ENCODE data around the gene TSTD1. TPM values are rescaled to one million over a fixed set of nuclear protein-coding genes. Genes with fewer than 3 reads are reported as not detected.
"Not testable (repeated sequence)": the region's sequence is repeated elsewhere in the genome, so short reads cannot be mapped to it uniquely, and the experiment has no call there.

Gene TSTD1
- total RNA-seq, 1 donor from 2014 or later, result 49.0 TPM

DNA sequence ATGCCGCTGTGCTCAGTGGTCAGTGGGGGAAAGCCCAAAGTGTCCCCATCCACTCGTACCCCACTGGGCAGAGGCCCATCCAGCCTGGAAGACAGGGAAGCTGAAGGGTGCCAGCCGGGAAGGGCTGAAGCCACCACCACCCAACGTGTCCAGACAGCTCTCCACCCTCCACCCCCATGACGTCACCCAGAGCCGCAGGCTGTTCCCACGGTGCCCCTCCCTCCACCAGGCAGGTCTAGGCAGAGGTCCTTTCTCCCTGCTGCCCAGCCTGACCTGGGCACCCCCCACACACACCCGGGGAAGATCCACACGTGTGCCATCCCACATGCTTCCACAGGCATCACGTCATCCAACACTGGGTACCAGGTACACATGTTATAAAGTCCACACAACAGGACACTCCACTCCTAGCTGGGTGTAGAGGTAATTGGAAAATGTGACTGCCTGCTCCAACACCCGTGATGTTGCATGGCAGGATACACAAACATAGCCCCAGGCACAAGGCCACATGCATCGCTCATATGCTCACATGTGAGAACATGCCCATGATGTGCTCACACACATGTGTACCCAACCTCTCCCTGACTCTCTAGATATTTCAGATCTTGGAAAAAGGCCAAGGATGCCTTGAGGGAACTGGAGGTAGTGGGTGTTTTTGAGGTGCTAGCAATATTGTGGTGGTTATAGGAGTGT, 36.1 kb upstream of the TSTD1 start:
- no peak for DNase-seq (ENCODE audit: low spot score)
- Mint-ChIP-seq H3K4me3 (ENCODE audit: low read depth) (no peak overlapping the region), H3K4me1 (ENCODE audit: low read depth) (peaks cover 17% of the 10 kb centered on the region), H3K9me3 (no peaks in the 10 kb centered on the region), H3K27ac (no peak overlapping the region), H3K36me3 (ENCODE audit: low read depth) (no peaks in the 10 kb centered on the region), H3K27me3 (ENCODE audit: low read depth) (peaks cover 2% of the 10 kb centered on the region)
- intact Hi-C loops (cut with micrococcal nuclease), result loop anchor here (5.0 kb wide), 1 partner anchor 57 kb away; the partner anchor contains the start of gene DEDD

DNA sequence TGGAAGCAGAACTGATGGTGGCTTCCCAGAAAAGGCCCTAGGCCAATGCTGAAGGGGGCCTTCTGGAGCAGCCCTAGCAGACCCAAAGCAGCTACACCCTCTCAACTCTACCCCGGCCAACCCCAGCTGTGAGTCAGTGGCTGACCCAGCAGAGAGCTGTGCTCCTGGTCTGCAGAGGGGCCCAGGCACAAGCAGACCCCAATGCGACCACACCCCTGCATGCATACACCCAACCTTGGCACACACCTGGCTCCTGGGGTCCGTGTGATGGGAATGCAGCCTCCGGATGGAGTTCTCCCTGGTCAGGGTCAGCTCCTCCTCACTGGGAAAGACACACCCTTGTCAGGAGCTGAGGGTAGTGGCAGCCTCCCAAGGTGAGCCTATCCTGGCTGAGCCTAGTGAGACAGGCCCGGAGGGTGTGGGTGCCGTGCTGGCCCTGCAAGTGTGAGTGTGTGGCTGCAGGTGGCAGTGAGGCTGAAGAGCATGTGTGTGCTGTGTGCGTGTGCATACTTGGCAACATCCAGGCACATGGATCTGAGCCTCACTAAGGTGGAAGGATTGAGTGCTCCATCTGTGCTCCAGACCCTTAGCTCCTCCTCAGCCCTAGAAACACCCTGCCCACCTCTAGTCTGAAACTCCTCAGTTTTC, 34.8 kb upstream of the TSTD1 start:
- no peaks in the 10 kb centered on the region for H3K27me3 Mint-ChIP-seq (ENCODE audit: low read depth)
- peaks cover 6% of the 10 kb centered on the region for H3K36me3 Mint-ChIP-seq (ENCODE audit: low read depth)
- H3K27ac Mint-ChIP-seq, result no peak overlapping the region
- intact Hi-C loops (cut with micrococcal nuclease), result loop anchor here (5.0 kb wide), 1 partner anchor 59 kb away; the partner anchor contains the start of gene DEDD
- H3K4me3 Mint-ChIP-seq (ENCODE audit: low read depth), result no peak overlapping the region
- H3K4me1 Mint-ChIP-seq (ENCODE audit: low read depth), result peaks cover 17% of the 10 kb centered on the region
- no peaks in the 10 kb centered on the region for H3K9me3 Mint-ChIP-seq
- no peak for DNase-seq (ENCODE audit: low spot score)

DNA sequence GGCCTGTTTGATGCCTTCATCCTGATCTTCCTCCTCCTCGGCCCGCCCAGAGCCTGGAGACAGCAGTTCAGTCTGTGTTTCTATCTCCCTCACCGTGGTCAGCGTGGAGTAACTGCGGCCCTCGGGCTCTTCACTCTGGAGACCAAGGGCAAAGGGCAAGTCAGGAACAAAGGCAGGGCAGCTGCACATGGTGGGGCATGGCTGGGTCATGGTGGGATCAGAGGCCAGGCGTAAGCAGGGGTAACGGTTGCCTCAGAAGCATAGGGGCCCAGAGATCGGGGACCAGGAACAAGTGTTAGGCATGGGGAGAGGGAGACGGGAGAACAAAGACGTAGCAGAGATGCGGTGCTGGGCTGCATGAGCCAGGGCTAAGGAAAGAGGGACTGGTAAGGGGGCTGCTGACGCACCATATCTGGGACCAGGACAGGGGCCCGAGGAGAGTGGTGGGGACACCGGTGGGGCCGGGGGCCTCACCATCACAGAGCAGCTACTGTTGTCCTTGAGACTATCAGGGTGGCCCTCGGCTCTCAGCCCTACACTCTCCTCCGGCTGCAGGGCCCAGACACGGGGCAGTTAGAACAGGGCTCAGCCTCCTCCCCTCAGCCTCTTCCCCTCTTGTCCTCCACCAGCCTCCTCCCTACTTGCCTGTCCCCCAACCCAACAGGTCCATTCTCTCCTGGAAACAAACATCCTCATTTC, 34.1 kb upstream of the TSTD1 start:
- H3K27me3 Mint-ChIP-seq (ENCODE audit: low read depth), result no peaks in the 10 kb centered on the region
- intact Hi-C loops (cut with micrococcal nuclease), result loop anchor here (5.0 kb wide), 1 partner anchor 59 kb away; the partner anchor contains the start of gene DEDD
- peaks cover 11% of the 10 kb centered on the region for H3K36me3 Mint-ChIP-seq (ENCODE audit: low read depth)
- DNase-seq (ENCODE audit: low spot score), result no peak
- no peak overlapping the region for H3K4me3 Mint-ChIP-seq (ENCODE audit: low read depth)
- H3K27ac Mint-ChIP-seq, result no peak overlapping the region
- H3K4me1 Mint-ChIP-seq (ENCODE audit: low read depth), result peaks cover 21% of the 10 kb centered on the region
- H3K9me3 Mint-ChIP-seq, result no peaks in the 10 kb centered on the region

DNA sequence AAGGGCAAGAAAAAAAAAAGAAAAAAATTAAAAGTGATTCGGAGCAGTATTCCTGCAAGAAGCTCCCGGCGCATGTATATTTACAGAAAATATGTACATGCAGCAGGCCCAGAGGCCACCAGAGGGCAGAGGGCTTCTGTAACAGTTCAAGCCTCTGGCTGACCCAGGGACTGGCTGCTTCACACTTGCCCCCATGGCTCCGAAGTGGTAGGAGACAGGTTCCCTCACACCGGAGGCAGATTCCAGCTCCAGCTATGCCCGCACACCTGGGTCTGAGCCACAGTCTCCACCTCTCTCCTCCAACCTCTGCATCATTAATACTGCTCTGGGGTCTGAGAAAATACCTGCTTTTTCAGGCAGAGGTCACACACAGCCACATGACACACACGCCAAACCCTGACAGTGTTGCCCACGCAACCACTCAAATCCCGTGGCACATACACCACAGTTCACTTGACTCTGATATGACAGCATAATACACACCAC, 33.2 kb upstream of the TSTD1 start:
- no peak overlapping the region for H3K4me3 Mint-ChIP-seq (ENCODE audit: low read depth)
- intact Hi-C loops (cut with micrococcal nuclease), result loop anchor here (2.0 to 5.0 kb wide), 2 partner anchors 47 to 60 kb away; partner anchors contain the start of genes DEDD, NIT1 and PFDN2
- no peak overlapping the region for H3K27ac Mint-ChIP-seq
- H3K9me3 Mint-ChIP-seq, result no peaks in the 10 kb centered on the region
- no peaks in the 10 kb centered on the region for H3K27me3 Mint-ChIP-seq (ENCODE audit: low read depth)
- H3K36me3 Mint-ChIP-seq (ENCODE audit: low read depth), result peaks cover 20% of the 10 kb centered on the region
- no peak for DNase-seq (ENCODE audit: low spot score)
- H3K4me1 Mint-ChIP-seq (ENCODE audit: low read depth), result peaks cover 29% of the 10 kb centered on the region

DNA sequence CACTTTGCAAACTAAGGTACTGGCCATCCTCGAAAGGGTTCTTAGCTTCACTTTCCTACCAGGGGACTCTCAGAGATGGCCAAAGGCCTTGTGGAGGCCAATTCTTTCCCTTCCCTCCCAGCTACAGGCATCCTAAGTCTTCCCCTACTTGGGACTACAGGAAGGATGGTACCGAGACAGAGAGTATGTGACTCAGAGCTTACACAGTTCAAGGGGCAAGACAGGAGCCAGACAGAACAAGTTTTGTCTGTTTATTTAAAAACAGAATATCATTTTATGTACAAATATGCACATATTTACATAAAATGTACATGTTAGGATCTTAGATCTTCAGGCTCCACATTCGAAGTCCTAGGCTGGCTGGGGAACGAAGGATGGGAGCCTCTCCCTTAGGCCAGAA, 32.0 kb upstream of the TSTD1 start:
- H3K27me3 Mint-ChIP-seq (ENCODE audit: low read depth), result no peaks in the 10 kb centered on the region
- intact Hi-C loops (cut with micrococcal nuclease), result loop anchor here (1.0 to 5.0 kb wide), 3 partner anchors 22 to 62 kb away; partner anchors contain the start of genes DEDD, NIT1 and PFDN2
- peak overlapping the region; percentile 84 for H3K27ac Mint-ChIP-seq
- H3K4me3 Mint-ChIP-seq (ENCODE audit: low read depth), result no peak overlapping the region
- H3K4me1 Mint-ChIP-seq (ENCODE audit: low read depth), result peaks cover 35% of the 10 kb centered on the region
- no peak for DNase-seq (ENCODE audit: low spot score)
- H3K36me3 Mint-ChIP-seq (ENCODE audit: low read depth), result peaks cover 28% of the 10 kb centered on the region
- no peaks in the 10 kb centered on the region for H3K9me3 Mint-ChIP-seq

DNA sequence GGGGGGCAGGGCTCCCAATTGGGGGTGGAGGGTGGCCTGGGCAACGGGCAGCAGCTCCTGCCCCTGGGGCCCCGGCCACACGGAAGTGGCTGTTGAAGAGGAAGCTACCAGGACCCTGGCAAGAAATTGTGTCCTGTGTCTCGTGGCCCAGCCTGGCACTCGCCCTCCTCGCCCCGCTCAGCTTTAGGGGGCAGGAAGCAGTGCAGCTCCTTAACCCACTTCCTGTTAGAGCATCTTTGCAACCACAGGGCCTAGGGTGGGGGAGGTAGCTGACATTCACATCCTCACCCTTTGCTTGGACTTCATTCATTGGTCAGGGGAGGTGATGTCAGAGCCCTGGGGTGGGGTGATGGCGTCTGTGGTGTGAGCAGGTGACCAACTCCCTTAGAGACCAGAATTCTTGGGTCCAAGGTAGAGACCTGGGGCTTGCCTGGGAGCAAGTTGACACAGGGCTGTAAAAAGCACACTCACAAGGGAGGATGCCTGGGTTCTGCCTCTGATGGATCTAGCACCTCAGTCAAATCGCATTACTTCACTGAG, 31.0 kb upstream of the TSTD1 start, which contains the start of gene ARHGAP30:
TSS of gene ARHGAP30 (minus strand) at position 161 of the 540 bp plus-strand sequence. CDS start 267 bp downstream, outside the sequence.
- Mint-ChIP-seq H3K9me3 (no peaks in the 10 kb centered on the region), H3K27ac (peak within 1 kb of the TSS; percentile 98), H3K4me3 (ENCODE audit: low read depth) (peak within 1 kb of the TSS; percentile 100), H3K4me1 (ENCODE audit: low read depth) (peaks cover 35% of the 10 kb centered on the region), H3K36me3 (ENCODE audit: low read depth) (peaks cover 28% of the 10 kb centered on the region), H3K27me3 (ENCODE audit: low read depth) (no peaks in the 10 kb centered on the region)
- DNase-seq (ENCODE audit: low spot score), result peak; percentile 85
- intact Hi-C loops (cut with micrococcal nuclease), result loop anchor here (1.0 to 5.0 kb wide), 4 partner anchors 22 to 88 kb away; partner anchors contain the start of genes DEDD, NIT1, PFDN2 and USP21

DNA sequence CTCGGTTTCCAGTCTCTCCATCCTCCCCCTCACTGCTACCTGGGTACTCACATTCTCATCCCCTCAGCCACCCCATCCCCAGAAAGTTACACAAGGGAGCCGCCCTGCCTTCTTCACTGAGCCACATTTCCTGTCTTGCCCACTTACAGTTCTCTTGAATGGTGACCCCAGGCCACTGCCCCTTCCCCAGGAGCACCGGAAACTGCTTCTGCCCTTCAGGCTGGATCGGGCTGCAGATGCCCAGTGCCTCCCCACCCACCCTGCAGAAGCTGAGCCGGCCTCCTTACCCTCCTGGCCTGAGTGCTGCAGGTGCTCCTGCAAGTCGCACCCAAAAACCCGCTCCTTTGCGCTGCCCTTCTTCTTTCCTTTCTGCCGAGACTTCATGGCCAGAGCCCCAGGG, 30.5 kb upstream of the TSTD1 start:
- intact Hi-C loops (cut with micrococcal nuclease), result loop anchor here (5.0 kb wide), 1 partner anchor 88 kb away; the partner anchor contains the start of gene USP21
- DNase-seq (ENCODE audit: low spot score), result peak; percentile 24

DNA sequence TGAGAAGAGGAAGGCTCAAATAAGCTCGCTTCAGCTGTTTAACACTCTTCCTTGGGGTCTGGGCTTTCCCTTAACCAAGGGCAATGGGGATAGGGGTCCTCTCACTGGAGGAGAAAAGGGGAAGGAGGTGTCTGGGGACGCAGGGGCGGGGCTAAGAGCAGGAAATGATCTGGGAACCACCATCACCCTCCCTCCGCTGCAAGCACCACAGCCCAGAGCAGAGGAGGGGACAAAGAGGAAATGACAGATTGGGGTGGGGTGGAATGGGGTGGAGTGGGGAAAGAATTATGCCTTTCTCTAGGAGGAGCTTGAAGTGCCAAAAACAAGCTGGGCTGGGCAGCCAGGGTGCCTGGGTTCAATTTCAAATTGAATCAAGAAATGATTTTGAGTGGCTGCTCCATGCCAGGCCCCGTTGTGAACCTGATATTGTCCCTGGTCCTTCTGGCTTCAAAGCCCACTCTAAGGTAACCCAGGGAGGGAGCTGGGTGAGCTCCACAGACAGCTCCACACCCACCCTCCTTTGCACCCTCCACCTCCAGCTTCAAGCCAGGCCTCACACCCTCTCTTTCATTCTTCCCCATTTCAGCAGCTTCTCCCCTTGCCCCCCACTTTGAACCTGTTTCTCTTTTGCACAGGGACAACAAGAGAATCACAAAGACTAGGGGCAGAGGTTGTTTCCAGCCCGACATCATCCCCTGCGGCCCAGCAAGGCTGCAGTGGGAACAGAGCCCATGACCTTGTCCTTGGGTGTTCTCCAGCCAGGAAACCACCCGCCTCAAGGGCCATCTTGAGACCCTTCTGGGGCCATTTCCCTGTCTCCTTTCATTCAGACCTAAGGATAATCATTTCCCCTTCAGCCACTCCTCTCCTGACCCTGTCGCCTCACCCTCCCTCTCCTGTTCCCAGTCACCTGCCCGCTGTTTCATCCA, 29.8 kb upstream of the TSTD1 start:
- peak; percentile 80 for DNase-seq (ENCODE audit: low spot score)
- peaks cover 40% of the 10 kb centered on the region for H3K36me3 Mint-ChIP-seq (ENCODE audit: low read depth)
- no peaks in the 10 kb centered on the region for H3K27me3 Mint-ChIP-seq (ENCODE audit: low read depth)
- H3K27ac Mint-ChIP-seq, result peak overlapping the region; percentile 98
- intact Hi-C loops (cut with micrococcal nuclease), result loop anchor here (1.0 to 5.0 kb wide), 3 partner anchors 23 to 89 kb away; partner anchors contain the start of genes USF1 and USP21
- H3K4me3 Mint-ChIP-seq (ENCODE audit: low read depth), result peak overlapping the region; percentile 100
- H3K4me1 Mint-ChIP-seq (ENCODE audit: low read depth), result peaks cover 47% of the 10 kb centered on the region
- H3K9me3 Mint-ChIP-seq, result no peaks in the 10 kb centered on the region

More for the DNA sequence above, 30.5 kb upstream of the TSTD1 start:
- H3K4me3 Mint-ChIP-seq (ENCODE audit: low read depth), result peak overlapping the region; percentile 100
- peaks cover 33% of the 10 kb centered on the region for H3K36me3 Mint-ChIP-seq (ENCODE audit: low read depth)
- H3K9me3 Mint-ChIP-seq, result no peaks in the 10 kb centered on the region
- H3K27ac Mint-ChIP-seq, result peak overlapping the region; percentile 98
- H3K27me3 Mint-ChIP-seq (ENCODE audit: low read depth), result no peaks in the 10 kb centered on the region
- H3K4me1 Mint-ChIP-seq (ENCODE audit: low read depth), result peaks cover 40% of the 10 kb centered on the region

DNA sequence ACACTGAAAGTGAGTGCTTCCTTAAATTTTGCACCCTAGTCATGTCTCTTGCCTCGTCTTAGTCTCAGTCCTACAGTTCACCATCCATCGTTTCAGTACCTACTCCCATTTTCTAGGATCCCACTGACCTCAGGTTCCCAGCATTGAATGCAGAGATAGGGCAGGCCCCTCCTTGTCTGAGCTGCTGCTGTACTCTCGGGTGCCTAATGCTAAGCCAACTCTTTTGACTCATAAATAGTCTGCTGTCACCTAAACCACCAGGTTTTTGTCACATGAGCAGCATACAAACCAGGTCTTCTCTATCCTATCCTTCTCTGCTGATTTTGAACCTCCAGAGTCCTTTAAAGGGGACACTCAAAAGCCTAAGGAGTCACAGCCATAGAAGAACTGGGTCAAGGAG, 27.9 kb upstream of the TSTD1 start:
- DNase-seq (ENCODE audit: low spot score), result no peak
- intact Hi-C loops (cut with micrococcal nuclease), result loop anchor here (5.0 kb wide), 1 partner anchor 91 kb away; the partner anchor contains the start of gene USP21
- peak overlapping the region; percentile 98 for H3K27ac Mint-ChIP-seq
- no peaks in the 10 kb centered on the region for H3K9me3 Mint-ChIP-seq
- H3K4me3 Mint-ChIP-seq (ENCODE audit: low read depth), result peak overlapping the region; percentile 100
- H3K36me3 Mint-ChIP-seq (ENCODE audit: low read depth), result peaks cover 54% of the 10 kb centered on the region
- peaks cover 50% of the 10 kb centered on the region for H3K4me1 Mint-ChIP-seq (ENCODE audit: low read depth)
- H3K27me3 Mint-ChIP-seq (ENCODE audit: low read depth), result no peaks in the 10 kb centered on the region

DNA sequence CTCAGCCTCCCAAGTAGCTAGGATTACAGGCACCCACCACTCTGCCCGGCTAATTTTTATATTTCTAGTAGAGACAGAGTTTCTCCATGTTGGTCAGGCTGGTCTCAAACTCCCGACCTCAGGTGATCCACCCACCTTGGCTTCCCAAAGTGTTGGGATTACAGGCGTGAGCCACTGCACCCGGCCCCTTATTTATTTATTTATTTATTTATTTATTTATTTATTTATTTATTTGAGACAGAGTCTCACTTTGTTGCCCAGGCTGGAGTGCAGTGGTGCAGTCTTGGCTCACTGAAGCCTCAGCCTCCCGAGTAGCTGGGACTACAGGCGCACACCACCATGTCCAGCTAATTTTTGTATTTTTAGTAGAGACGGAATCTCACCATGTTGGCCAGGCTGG, 26.9 kb upstream of the TSTD1 start:
- not testable (repeated sequence) for DNase-seq (ENCODE audit: low spot score); H3K9me3 Mint-ChIP-seq; H3K27me3 Mint-ChIP-seq (ENCODE audit: low read depth); H3K27ac Mint-ChIP-seq
- intact Hi-C loops (cut with micrococcal nuclease), result loop anchor here (5.0 kb wide), 1 partner anchor 92 kb away; the partner anchor contains the start of gene USP21
- Mint-ChIP-seq H3K4me1 (ENCODE audit: low read depth) (peaks cover 43% of the 10 kb centered on the region), H3K36me3 (ENCODE audit: low read depth) (peaks cover 60% of the 10 kb centered on the region), H3K4me3 (ENCODE audit: low read depth) (peak overlapping the region; percentile 31)

DNA sequence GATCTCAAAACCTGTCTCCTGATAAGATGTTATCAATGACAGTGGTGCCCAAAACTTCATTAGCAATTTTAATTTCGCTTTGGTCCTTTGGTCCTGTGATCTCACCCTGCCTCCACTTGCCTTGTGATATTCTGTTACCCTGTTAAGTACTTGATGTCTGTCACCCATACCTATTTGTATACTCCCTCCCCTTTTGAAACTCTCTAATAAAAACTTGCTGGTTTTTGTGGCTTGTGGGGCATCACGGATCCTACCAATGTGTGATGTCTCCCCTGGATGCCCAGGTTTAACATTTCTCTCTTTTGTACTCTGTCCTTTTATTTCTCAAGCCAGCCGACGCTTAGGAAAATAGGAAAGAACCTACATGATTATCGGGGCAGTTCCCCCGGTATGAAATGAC, 25.2 kb upstream of the TSTD1 start:
- Mint-ChIP-seq H3K4me1 (ENCODE audit: low read depth) (peaks cover 48% of the 10 kb centered on the region), H3K36me3 (ENCODE audit: low read depth) (peaks cover 72% of the 10 kb centered on the region), H3K27ac (peak overlapping the region; percentile 29), H3K4me3 (ENCODE audit: low read depth) (peak overlapping the region; percentile 38)
- H3K9me3 Mint-ChIP-seq; intact Hi-C loops (cut with micrococcal nuclease); DNase-seq (ENCODE audit: low spot score); H3K27me3 Mint-ChIP-seq (ENCODE audit: low read depth): not testable (repeated sequence)
